SK-N-SH treated with all-trans-retinoic acid at 6 μM for 48 hours (cell line): ENCODE results near the gene TRAF3IP3.

Experiments used
- ATAC-seq: fragments of 200-7000 bp; cut with Tn5 transposase; 3 replicates; pipeline ENCODE4 v1.9.1; 2020; ENCODE audit warnings: mild to moderate bottlenecking, moderate library complexity
- BACH2 ChIP-seq: fragments of 250-450 bp; sonication (Bioruptor Pico); IDR thresholded peaks from 2 replicates; pipeline ENCODE4 v1.9.0; 2021; ENCODE audit warnings: mild to moderate bottlenecking, borderline replicate concordance
- CSDC2 ChIP-seq: fragments of 250-450 bp; sonication (Bioruptor Pico); IDR thresholded peaks from 2 replicates; pipeline ENCODE4 v1.5.0; 2020; ENCODE audit warnings: mild to moderate bottlenecking, moderate library complexity
- ESRRG ChIP-seq: fragments of 250-450 bp; sonication (Bioruptor Pico); IDR thresholded peaks from 2 replicates; pipeline ENCODE4 v1.6.1; 2021; ENCODE audit warnings: mild to moderate bottlenecking
- GLIS3 ChIP-seq: fragments of 250-450 bp; sonication (Bioruptor Pico); IDR thresholded peaks from 2 replicates; pipeline ENCODE4 v1.5.0; 2020; ENCODE audit warnings: mild to moderate bottlenecking, moderate library complexity
- ISL1 ChIP-seq: fragments of 250-450 bp; sonication (Bioruptor Pico); IDR thresholded peaks from 2 replicates; pipeline ENCODE4 v2.1.2; 2022; ENCODE audit warnings: mild to moderate bottlenecking, moderate library complexity
- OSR1 ChIP-seq: fragments of 250-450 bp; sonication (Bioruptor Pico); IDR thresholded peaks from 2 replicates; pipeline ENCODE4 v1.8.0; 2022; ENCODE audit warnings: moderate library complexity, mild to moderate bottlenecking, inconsistent platforms
- PATZ1 ChIP-seq: fragments of 250-450 bp; sonication (Bioruptor Pico); IDR thresholded peaks from 2 replicates; pipeline ENCODE4 v1.8.0; 2020; ENCODE audit warnings: mild to moderate bottlenecking, moderate library complexity, borderline replicate concordance
- PPARA ChIP-seq: fragments of 250-450 bp; sonication (Bioruptor Pico); IDR thresholded peaks from 2 replicates; pipeline ENCODE4 v1.5.0; 2020; ENCODE audit warnings: mild to moderate bottlenecking, borderline replicate concordance
- SNAI2 ChIP-seq: fragments of 250-450 bp; sonication (Bioruptor Pico); IDR thresholded peaks from 2 replicates; pipeline ENCODE4 v1.5.0; 2020; ENCODE audit warnings: mild to moderate bottlenecking, moderate library complexity
- TCF4 ChIP-seq: fragments of 250-450 bp; sonication (Bioruptor Pico); IDR thresholded peaks from 2 replicates; pipeline ENCODE4 v1.8.0; 2021; ENCODE audit warnings: mild to moderate bottlenecking, moderate library complexity, borderline replicate concordance
- TOX ChIP-seq: fragments of 250-450 bp; sonication (Bioruptor Pico); IDR thresholded peaks from 2 replicates; pipeline ENCODE4 v1.8.0; 2021; ENCODE audit warnings: mild to moderate bottlenecking, moderate library complexity, borderline replicate concordance
- ZC3H10 ChIP-seq: fragments of 250-450 bp; sonication (Bioruptor Pico); IDR thresholded peaks from 2 replicates; pipeline ENCODE4 v1.5.1; 2021; ENCODE audit warnings: mild to moderate bottlenecking, moderate library complexity
- ZFP3 ChIP-seq: fragments of 250-450 bp; sonication (Bioruptor Pico); IDR thresholded peaks from 2 replicates; pipeline ENCODE4 v1.5.0; 2020; ENCODE audit warnings: mild to moderate bottlenecking, moderate library complexity
- ZFP30 ChIP-seq: fragments of 450-650 bp; formaldehyde crosslinking; IDR thresholded peaks from 2 replicates; pipeline ENCODE4 v1.5.0; 2022; ENCODE audit warnings: mild to moderate bottlenecking, moderate library complexity
- ZNF565 ChIP-seq: fragments of 450-650 bp; formaldehyde crosslinking; conservative IDR thresholded peaks from 2 replicates; pipeline ENCODE4 v1.5.0; 2020; ENCODE audit warnings: low read depth, mild to moderate bottlenecking, moderate library complexity
- ZNF70 ChIP-seq: fragments of 450-650 bp; formaldehyde crosslinking; IDR thresholded peaks from 2 replicates; pipeline ENCODE4 v1.5.0; 2020; ENCODE audit warnings: mild to moderate bottlenecking, moderate library complexity
- ZNF8 ChIP-seq: fragments of 450-650 bp; formaldehyde crosslinking; IDR thresholded peaks from 2 replicates; pipeline ENCODE4 v1.5.0; 2020; ENCODE audit warnings: mild to moderate bottlenecking, moderate library complexity
- TF ChIP-seq, protein P1 (sequence below): fragments of 250-450 bp; sonication (Bioruptor Pico); IDR thresholded peaks from 2 replicates; pipeline ENCODE4 v1.8.0; 2021; ENCODE audit warnings: low read depth, mild to moderate bottlenecking, moderate library complexity, borderline replicate concordance
- TF ChIP-seq, protein P2 (sequence below): fragments of 250-450 bp; sonication (Bioruptor Pico); IDR thresholded peaks from 2 replicates; pipeline ENCODE4 v1.5.1; 2021; ENCODE audit warnings: mild to moderate bottlenecking, moderate library complexity
- TF ChIP-seq, protein P3 (sequence below): fragments of 250-450 bp; sonication (Bioruptor Pico); IDR thresholded peaks from 2 replicates; pipeline ENCODE4 v1.5.1; 2020; ENCODE audit warnings: low read depth, mild to moderate bottlenecking, moderate library complexity

TRAF3IP3 gene

GRCh38 chr1:209815931-209816341 is 60.1 kb downstream of the TRAF3IP3 start:
- ATAC-seq, result peak; percentile 36; the same call in 2 of the 3 replicates
- TF ChIP-seq, protein P1, sequence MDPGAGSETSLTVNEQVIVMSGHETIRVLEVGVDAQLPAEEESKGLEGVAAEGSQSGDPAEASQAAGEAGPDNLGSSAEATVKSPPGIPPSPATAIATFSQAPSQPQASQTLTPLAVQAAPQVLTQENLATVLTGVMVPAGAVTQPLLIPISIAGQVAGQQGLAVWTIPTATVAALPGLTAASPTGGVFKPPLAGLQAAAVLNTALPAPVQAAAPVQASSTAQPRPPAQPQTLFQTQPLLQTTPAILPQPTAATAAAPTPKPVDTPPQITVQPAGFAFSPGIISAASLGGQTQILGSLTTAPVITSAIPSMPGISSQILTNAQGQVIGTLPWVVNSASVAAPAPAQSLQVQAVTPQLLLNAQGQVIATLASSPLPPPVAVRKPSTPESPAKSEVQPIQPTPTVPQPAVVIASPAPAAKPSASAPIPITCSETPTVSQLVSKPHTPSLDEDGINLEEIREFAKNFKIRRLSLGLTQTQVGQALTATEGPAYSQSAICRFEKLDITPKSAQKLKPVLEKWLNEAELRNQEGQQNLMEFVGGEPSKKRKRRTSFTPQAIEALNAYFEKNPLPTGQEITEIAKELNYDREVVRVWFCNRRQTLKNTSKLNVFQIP (CRISPR knock-in tag), result no peak
- TF ChIP-seq ZNF565 (CRISPR knock-in tag) (no peak), PATZ1 (CRISPR knock-in tag) (no peak), ESRRG (no peak), OSR1 (CRISPR knock-in tag) (no peak), CSDC2 (CRISPR knock-in tag) (no peak)

DNA sequence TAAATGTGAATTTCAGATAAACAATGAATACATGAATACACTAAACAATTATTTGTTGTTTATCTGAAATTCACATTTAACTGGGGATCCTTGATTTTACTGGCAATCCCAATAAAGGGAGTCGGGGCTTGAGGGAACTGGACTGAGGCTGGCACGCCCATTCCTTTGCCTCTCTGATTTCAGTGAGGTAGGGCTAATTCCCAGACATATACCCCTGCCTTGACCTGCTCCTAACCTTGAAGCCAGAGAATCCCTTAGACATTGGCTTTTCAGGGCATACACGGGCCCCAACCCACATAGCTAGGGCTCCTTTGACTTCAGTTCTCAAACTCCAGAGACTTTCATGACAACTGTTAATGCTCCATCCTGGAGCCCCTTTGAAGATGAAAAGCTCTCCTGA is 61.1 kb downstream of the TRAF3IP3 start:
- TF ChIP-seq GLIS3 (CRISPR knock-in tag) (no peak), ESRRG (no peak), ZNF565 (CRISPR knock-in tag) (no peak), ZNF8 (CRISPR knock-in tag) (no peak), PPARA (CRISPR knock-in tag) (no peak), ZC3H10 (no peak), TCF4 (CRISPR knock-in tag) (no peak), TOX (CRISPR knock-in tag) (no peak), ZFP30 (CRISPR knock-in tag) (no peak), ZNF70 (CRISPR knock-in tag) (no peak), SNAI2 (CRISPR knock-in tag) (no peak), ISL1 (no peak), CSDC2 (CRISPR knock-in tag) (no peak), OSR1 (CRISPR knock-in tag) (no peak), ZFP3 (CRISPR knock-in tag) (no peak)
- TF ChIP-seq, protein P1 (CRISPR knock-in tag), result no peak
- TF ChIP-seq, protein P2, sequence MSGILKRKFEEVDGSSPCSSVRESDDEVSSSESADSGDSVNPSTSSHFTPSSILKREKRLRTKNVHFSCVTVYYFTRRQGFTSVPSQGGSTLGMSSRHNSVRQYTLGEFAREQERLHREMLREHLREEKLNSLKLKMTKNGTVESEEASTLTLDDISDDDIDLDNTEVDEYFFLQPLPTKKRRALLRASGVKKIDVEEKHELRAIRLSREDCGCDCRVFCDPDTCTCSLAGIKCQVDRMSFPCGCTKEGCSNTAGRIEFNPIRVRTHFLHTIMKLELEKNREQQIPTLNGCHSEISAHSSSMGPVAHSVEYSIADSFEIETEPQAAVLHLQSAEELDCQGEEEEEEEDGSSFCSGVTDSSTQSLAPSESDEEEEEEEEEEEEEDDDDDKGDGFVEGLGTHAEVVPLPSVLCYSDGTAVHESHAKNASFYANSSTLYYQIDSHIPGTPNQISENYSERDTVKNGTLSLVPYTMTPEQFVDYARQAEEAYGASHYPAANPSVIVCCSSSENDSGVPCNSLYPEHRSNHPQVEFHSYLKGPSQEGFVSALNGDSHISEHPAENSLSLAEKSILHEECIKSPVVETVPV (CRISPR knock-in tag), result no peak
- TF ChIP-seq, all 23 proteins: peak for 0
- no peak for ATAC-seq

DNA sequence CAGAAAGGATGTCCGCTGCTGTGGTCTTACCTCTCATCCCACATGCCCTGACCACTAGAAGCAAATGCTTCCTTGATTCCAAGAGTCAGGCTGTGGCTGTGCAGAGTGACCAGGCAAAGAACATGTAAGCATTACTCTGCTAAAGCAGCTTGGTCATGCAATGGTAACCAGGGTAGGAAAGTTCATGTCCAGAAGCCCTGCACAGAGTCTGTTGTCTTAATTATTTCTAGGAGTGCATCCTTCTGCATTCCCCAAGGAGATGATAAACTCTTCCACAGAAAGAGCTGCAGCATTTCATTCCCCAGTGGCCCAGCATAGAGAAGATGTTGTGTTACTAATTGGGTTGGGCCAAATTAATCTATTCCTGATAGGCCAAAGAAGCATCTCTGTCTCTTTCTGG is 61.8 kb downstream of the TRAF3IP3 start:
- no peak for TF ChIP-seq PATZ1 (CRISPR knock-in tag)
- no peak for TF ChIP-seq BACH2 (CRISPR knock-in tag)
- TF ChIP-seq ZNF70 (CRISPR knock-in tag), result no peak
- TF ChIP-seq, all 23 proteins: peak for 0
- ATAC-seq, result no peak

- TF ChIP-seq BACH2 (CRISPR knock-in tag), result no peak
- TF ChIP-seq PATZ1 (CRISPR knock-in tag), result no peak
- TF ChIP-seq, protein P3, sequence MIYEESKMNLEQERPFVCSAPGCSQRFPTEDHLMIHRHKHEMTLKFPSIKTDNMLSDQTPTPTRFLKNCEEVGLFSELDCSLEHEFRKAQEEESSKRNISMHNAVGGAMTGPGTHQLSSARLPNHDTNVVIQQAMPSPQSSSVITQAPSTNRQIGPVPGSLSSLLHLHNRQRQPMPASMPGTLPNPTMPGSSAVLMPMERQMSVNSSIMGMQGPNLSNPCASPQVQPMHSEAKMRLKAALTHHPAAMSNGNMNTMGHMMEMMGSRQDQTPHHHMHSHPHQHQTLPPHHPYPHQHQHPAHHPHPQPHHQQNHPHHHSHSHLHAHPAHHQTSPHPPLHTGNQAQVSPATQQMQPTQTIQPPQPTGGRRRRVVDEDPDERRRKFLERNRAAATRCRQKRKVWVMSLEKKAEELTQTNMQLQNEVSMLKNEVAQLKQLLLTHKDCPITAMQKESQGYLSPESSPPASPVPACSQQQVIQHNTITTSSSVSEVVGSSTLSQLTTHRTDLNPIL (CRISPR knock-in tag), result no peak
- TF ChIP-seq, all 23 proteins: peak for 0
- ATAC-seq, result no peak
Measured at GRCh38 chr1:209819058-209819457, 63.2 kb downstream of the TRAF3IP3 start.
